GM23338 (cell line): ENCODE results near the gene PCK2. TPM values are rescaled to one million over a fixed set of nuclear protein-coding genes. Genes with fewer than 3 reads are reported as not detected.

ENCODE experiments used
- ATAC-seq: fragments of 200-7000 bp; cut with Tn5 transposase; 3 replicates; pipeline ENCODE4 v1.9.1; 2020
- DNase-seq: peaks from one replicate; pipeline ENCODE4 v3.0.0-alpha.2; 2015; ENCODE audit warnings: low spot score
- H2AFZ ChIP-seq: fragments of 200-600 bp; sonication (generic); 2 replicates; pipeline ENCODE4 v1.8.0; 2016; ENCODE audit warnings: antibody characterized with exemption, mild to moderate bottlenecking, moderate library complexity
- H3F3A ChIP-seq: fragments of 200-600 bp; sonication (generic); replicated peaks from 2 replicates; pipeline ENCODE4 v1.8.0; 2017; ENCODE audit warnings: antibody characterized with exemption, mixed run types, low read depth
- H3K27ac ChIP-seq: fragments of 200-600 bp; sonication (generic); 2 replicates; pipeline ENCODE4 v1.6.1; 2016; ENCODE audit warnings: low read depth
- H3K27me3 ChIP-seq: fragments of 200-600 bp; sonication (generic); 2 replicates; pipeline ENCODE4 v1.8.0; 2016; ENCODE audit warnings: mild to moderate bottlenecking, mixed run types, moderate library complexity; ENCODE audit not compliant: insufficient read depth
- H3K36me3 ChIP-seq: fragments of 200-600 bp; sonication (generic); 2 replicates; pipeline ENCODE4 v1.8.0; 2016; ENCODE audit warnings: mild to moderate bottlenecking; ENCODE audit not compliant: insufficient read depth
- H3K4me1 ChIP-seq: fragments of 200-600 bp; sonication (generic); 2 replicates; pipeline ENCODE4 v1.8.0; 2016; ENCODE audit warnings: mild to moderate bottlenecking, moderate library complexity; ENCODE audit not compliant: insufficient read depth
- H3K4me2 ChIP-seq: fragments of 200-600 bp; sonication (generic); 2 replicates; pipeline ENCODE4 v1.7.1; 2017; ENCODE audit warnings: mixed run types
- H3K4me3 ChIP-seq: fragments of 200-600 bp; sonication (generic); 2 replicates; pipeline ENCODE4 v1.6.1; 2016; ENCODE audit warnings: mixed run types
- H3K79me2 ChIP-seq: fragments of 200-600 bp; sonication (generic); replicated peaks from 2 replicates; pipeline ENCODE4 v1.8.0; 2017; ENCODE audit warnings: mild to moderate bottlenecking; ENCODE audit not compliant: insufficient read depth
- H3K9me2 ChIP-seq: fragments of 200-600 bp; sonication (generic); 2 replicates; pipeline ENCODE4 v1.8.0; 2017; ENCODE audit not compliant: insufficient read depth
- H4K20me1 ChIP-seq: fragments of 200-600 bp; sonication (generic); replicated peaks from 2 replicates; pipeline ENCODE4 v1.8.0; 2017; ENCODE audit warnings: mild to moderate bottlenecking; ENCODE audit not compliant: insufficient read depth
- H3K27ac Mint-ChIP-seq: 2 replicates; pipeline ENCODE4 v1.8.0; 2020; ENCODE audit warnings: inconsistent platforms, mild to moderate bottlenecking, moderate library complexity, mixed read lengths
- H3K27me3 Mint-ChIP-seq: 3 replicates; pipeline ENCODE4 v1.8.0; 2022; ENCODE audit warnings: low read depth, mild to moderate bottlenecking, moderate library complexity, mixed read lengths, inconsistent platforms; ENCODE audit not compliant: insufficient read depth, poor library complexity
- H3K36me3 Mint-ChIP-seq: 3 replicates; pipeline ENCODE4 v1.8.0; 2021; ENCODE audit warnings: low read depth, mild to moderate bottlenecking, inconsistent platforms, moderate library complexity, mixed read lengths
- H3K4me1 Mint-ChIP-seq: 3 replicates; pipeline ENCODE4 v1.8.0; 2020; ENCODE audit warnings: mild to moderate bottlenecking, inconsistent platforms, mixed read lengths
- H3K4me3 Mint-ChIP-seq: 3 replicates; pipeline ENCODE4 v1.8.0; 2021; ENCODE audit warnings: moderate library complexity, mild to moderate bottlenecking, inconsistent platforms, mixed read lengths
- H3K9me3 Mint-ChIP-seq: 3 replicates; pipeline ENCODE4 v1.8.0; 2020; ENCODE audit warnings: moderate library complexity, mild to moderate bottlenecking, inconsistent platforms, mixed read lengths
- CREB1 ChIP-seq: fragments of 250-450 bp; sonication (Bioruptor Pico); IDR thresholded peaks from 2 replicates; pipeline ENCODE4 v1.5.0; 2020; ENCODE audit warnings: low read depth, mild to moderate bottlenecking, moderate library complexity
- EZH2 ChIP-seq: fragments of 200-600 bp; sonication (generic); IDR thresholded peaks from one replicate; pipeline ENCODE4 v1.8.0; 2017; ENCODE audit warnings: antibody characterized with exemption, mild to moderate bottlenecking, low read depth; ENCODE audit not compliant: unreplicated experiment
- EZH2phosphoT487 ChIP-seq: fragments of 200-600 bp; sonication (generic); IDR thresholded peaks from one replicate; pipeline ENCODE4 v1.8.1; 2018; ENCODE audit warnings: antibody characterized with exemption; ENCODE audit not compliant: unreplicated experiment
- JUNB ChIP-seq: IDR thresholded peaks from one replicate; pipeline ENCODE4 v1.6.1; 2016; ENCODE audit warnings: antibody characterized with exemption; ENCODE audit not compliant: unreplicated experiment
- NANOG ChIP-seq: IDR thresholded peaks from 2 replicates; pipeline ENCODE4 v1.6.1; 2016; ENCODE audit warnings: antibody characterized with exemption, borderline replicate concordance
- POLR2AphosphoS5 ChIP-seq: IDR thresholded peaks from 2 replicates; pipeline ENCODE4 v1.6.1; 2016; ENCODE audit warnings: antibody characterized with exemption, low read depth
- STAT1 ChIP-seq: IDR thresholded peaks from one replicate; pipeline ENCODE4 v1.6.1; 2016; ENCODE audit warnings: antibody characterized with exemption; ENCODE audit not compliant: unreplicated experiment
- ZNF114 ChIP-seq: fragments of 250-450 bp; sonication (Bioruptor Pico); IDR thresholded peaks from 2 replicates; pipeline ENCODE4 v1.5.0; 2020; ENCODE audit warnings: mild to moderate bottlenecking, moderate library complexity
- ZNF331 ChIP-seq: fragments of 250-450 bp; sonication (Bioruptor Pico); IDR thresholded peaks from 2 replicates; pipeline ENCODE4 v1.5.0; 2020; ENCODE audit warnings: low read depth, mild to moderate bottlenecking, moderate library complexity
- polyA plus RNA-seq: library from polyadenylated mRNA; unstranded; fragments of >200 nt; fragmentation: Nextera tagmentation; extraction: Ambion mirVana; gene quantifications from 2 replicates; pipeline ENCODE4 v1.2.1, GENCODE V29; 2016
- total RNA-seq: library from RNA; depleted of rRNA; stranded (reverse); fragments of >200 nt; shearing (Covaris generic); gene quantifications from 2 replicates; pipeline ENCODE4 v1.2.3, GENCODE V29; 2014
- TF ChIP-seq, protein P1 (sequence below): IDR thresholded peaks from one replicate; pipeline ENCODE4 v1.6.1; 2018; ENCODE audit warnings: antibody characterized with exemption; ENCODE audit not compliant: unreplicated experiment
- TF ChIP-seq, protein P2 (sequence below): IDR thresholded peaks from 2 replicates; pipeline ENCODE4 v1.6.1; 2016; ENCODE audit warnings: antibody characterized with exemption
- TF ChIP-seq, protein P3 (sequence below), 2 experiments: fragments of 200-600 bp in 1 of 2; sonication (generic) in 1 of 2; conservative IDR thresholded peaks; 2 replicates each; pipeline versions ENCODE4 v1.5.1 to v1.6.1; 2016 to 2017; ENCODE audit warnings: antibody characterized with exemption in 2 of 2, low read depth in 2 of 2, mild to moderate bottlenecking in 2 of 2, moderate library complexity in 1 of 2
- TF ChIP-seq, protein P4 (sequence below): fragments of 250-450 bp; sonication (Bioruptor Pico); IDR thresholded peaks from 2 replicates; pipeline ENCODE4 v1.5.0; 2020; ENCODE audit warnings: mild to moderate bottlenecking, moderate library complexity

The PCK2 gene
- total and polyA plus RNA-seq, 2 experiments from 2014 or later: 53.5 to 103 TPM

DNA sequence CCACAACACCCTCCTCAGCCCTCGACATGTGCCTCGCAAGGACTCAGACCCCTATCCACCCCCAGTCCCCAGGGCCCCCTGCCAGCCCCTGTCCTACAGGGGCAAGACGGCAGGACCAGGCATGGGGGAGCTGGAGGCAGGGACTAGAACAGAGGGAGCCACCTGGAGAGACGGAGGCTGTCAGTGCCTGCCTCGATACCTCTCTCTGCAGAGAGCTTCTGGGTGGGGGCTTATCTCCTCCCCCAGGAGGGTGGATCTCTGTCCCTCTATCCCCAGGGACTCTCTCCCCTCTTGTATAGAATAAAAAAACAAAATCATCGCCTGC is 24.7 kb upstream of the PCK2 start:
- Mint-ChIP-seq H3K27ac (no peak overlapping the region), H3K9me3 (no peaks in the 10 kb centered on the region), H3K4me3 (no peak overlapping the region), H3K36me3 (no peaks in the 10 kb centered on the region), H3K4me1 (0 out of 3 replicates have a peak, but pooled peaks cover 3% of the 10 kb centered on the region), H3K27me3 (peaks cover 7% of the 10 kb centered on the region)
- H3K9me2 ChIP-seq: no peaks in the 10 kb centered on the region
- H3K4me3 ChIP-seq: no peak overlapping the region
- no peaks in the 10 kb centered on the region for H3K36me3 ChIP-seq
- H4K20me1 ChIP-seq: no peaks in the 10 kb centered on the region
- H2AFZ ChIP-seq: no peak overlapping the region
- DNase-seq (no peak), ATAC-seq (no peak)
- no peak for TF ChIP-seq JUNB
- no peak for TF ChIP-seq ZNF331 (CRISPR knock-in tag)
- TF ChIP-seq STAT1: no peak
- no peak for TF ChIP-seq EZH2
- TF ChIP-seq, protein P1, sequence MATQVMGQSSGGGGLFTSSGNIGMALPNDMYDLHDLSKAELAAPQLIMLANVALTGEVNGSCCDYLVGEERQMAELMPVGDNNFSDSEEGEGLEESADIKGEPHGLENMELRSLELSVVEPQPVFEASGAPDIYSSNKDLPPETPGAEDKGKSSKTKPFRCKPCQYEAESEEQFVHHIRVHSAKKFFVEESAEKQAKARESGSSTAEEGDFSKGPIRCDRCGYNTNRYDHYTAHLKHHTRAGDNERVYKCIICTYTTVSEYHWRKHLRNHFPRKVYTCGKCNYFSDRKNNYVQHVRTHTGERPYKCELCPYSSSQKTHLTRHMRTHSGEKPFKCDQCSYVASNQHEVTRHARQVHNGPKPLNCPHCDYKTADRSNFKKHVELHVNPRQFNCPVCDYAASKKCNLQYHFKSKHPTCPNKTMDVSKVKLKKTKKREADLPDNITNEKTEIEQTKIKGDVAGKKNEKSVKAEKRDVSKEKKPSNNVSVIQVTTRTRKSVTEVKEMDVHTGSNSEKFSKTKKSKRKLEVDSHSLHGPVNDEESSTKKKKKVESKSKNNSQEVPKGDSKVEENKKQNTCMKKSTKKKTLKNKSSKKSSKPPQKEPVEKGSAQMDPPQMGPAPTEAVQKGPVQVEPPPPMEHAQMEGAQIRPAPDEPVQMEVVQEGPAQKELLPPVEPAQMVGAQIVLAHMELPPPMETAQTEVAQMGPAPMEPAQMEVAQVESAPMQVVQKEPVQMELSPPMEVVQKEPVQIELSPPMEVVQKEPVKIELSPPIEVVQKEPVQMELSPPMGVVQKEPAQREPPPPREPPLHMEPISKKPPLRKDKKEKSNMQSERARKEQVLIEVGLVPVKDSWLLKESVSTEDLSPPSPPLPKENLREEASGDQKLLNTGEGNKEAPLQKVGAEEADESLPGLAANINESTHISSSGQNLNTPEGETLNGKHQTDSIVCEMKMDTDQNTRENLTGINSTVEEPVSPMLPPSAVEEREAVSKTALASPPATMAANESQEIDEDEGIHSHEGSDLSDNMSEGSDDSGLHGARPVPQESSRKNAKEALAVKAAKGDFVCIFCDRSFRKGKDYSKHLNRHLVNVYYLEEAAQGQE: no peak
- no peak for TF ChIP-seq POLR2AphosphoS5
- no peak for TF ChIP-seq CREB1 (CRISPR knock-in tag)
- TF ChIP-seq ZNF114 (CRISPR knock-in tag): no peak
- TF ChIP-seq NANOG: no peak
- TF ChIP-seq, protein P2, sequence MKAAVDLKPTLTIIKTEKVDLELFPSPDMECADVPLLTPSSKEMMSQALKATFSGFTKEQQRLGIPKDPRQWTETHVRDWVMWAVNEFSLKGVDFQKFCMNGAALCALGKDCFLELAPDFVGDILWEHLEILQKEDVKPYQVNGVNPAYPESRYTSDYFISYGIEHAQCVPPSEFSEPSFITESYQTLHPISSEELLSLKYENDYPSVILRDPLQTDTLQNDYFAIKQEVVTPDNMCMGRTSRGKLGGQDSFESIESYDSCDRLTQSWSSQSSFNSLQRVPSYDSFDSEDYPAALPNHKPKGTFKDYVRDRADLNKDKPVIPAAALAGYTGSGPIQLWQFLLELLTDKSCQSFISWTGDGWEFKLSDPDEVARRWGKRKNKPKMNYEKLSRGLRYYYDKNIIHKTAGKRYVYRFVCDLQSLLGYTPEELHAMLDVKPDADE: no peak
- TF ChIP-seq, protein P3, sequence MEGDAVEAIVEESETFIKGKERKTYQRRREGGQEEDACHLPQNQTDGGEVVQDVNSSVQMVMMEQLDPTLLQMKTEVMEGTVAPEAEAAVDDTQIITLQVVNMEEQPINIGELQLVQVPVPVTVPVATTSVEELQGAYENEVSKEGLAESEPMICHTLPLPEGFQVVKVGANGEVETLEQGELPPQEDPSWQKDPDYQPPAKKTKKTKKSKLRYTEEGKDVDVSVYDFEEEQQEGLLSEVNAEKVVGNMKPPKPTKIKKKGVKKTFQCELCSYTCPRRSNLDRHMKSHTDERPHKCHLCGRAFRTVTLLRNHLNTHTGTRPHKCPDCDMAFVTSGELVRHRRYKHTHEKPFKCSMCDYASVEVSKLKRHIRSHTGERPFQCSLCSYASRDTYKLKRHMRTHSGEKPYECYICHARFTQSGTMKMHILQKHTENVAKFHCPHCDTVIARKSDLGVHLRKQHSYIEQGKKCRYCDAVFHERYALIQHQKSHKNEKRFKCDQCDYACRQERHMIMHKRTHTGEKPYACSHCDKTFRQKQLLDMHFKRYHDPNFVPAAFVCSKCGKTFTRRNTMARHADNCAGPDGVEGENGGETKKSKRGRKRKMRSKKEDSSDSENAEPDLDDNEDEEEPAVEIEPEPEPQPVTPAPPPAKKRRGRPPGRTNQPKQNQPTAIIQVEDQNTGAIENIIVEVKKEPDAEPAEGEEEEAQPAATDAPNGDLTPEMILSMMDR (conservative IDR thresholded peaks at IDR 0.05; ENCODE audit: low read depth in 2 of 2): no peak
- no peak for TF ChIP-seq EZH2phosphoT487
- TF ChIP-seq, protein P4, sequence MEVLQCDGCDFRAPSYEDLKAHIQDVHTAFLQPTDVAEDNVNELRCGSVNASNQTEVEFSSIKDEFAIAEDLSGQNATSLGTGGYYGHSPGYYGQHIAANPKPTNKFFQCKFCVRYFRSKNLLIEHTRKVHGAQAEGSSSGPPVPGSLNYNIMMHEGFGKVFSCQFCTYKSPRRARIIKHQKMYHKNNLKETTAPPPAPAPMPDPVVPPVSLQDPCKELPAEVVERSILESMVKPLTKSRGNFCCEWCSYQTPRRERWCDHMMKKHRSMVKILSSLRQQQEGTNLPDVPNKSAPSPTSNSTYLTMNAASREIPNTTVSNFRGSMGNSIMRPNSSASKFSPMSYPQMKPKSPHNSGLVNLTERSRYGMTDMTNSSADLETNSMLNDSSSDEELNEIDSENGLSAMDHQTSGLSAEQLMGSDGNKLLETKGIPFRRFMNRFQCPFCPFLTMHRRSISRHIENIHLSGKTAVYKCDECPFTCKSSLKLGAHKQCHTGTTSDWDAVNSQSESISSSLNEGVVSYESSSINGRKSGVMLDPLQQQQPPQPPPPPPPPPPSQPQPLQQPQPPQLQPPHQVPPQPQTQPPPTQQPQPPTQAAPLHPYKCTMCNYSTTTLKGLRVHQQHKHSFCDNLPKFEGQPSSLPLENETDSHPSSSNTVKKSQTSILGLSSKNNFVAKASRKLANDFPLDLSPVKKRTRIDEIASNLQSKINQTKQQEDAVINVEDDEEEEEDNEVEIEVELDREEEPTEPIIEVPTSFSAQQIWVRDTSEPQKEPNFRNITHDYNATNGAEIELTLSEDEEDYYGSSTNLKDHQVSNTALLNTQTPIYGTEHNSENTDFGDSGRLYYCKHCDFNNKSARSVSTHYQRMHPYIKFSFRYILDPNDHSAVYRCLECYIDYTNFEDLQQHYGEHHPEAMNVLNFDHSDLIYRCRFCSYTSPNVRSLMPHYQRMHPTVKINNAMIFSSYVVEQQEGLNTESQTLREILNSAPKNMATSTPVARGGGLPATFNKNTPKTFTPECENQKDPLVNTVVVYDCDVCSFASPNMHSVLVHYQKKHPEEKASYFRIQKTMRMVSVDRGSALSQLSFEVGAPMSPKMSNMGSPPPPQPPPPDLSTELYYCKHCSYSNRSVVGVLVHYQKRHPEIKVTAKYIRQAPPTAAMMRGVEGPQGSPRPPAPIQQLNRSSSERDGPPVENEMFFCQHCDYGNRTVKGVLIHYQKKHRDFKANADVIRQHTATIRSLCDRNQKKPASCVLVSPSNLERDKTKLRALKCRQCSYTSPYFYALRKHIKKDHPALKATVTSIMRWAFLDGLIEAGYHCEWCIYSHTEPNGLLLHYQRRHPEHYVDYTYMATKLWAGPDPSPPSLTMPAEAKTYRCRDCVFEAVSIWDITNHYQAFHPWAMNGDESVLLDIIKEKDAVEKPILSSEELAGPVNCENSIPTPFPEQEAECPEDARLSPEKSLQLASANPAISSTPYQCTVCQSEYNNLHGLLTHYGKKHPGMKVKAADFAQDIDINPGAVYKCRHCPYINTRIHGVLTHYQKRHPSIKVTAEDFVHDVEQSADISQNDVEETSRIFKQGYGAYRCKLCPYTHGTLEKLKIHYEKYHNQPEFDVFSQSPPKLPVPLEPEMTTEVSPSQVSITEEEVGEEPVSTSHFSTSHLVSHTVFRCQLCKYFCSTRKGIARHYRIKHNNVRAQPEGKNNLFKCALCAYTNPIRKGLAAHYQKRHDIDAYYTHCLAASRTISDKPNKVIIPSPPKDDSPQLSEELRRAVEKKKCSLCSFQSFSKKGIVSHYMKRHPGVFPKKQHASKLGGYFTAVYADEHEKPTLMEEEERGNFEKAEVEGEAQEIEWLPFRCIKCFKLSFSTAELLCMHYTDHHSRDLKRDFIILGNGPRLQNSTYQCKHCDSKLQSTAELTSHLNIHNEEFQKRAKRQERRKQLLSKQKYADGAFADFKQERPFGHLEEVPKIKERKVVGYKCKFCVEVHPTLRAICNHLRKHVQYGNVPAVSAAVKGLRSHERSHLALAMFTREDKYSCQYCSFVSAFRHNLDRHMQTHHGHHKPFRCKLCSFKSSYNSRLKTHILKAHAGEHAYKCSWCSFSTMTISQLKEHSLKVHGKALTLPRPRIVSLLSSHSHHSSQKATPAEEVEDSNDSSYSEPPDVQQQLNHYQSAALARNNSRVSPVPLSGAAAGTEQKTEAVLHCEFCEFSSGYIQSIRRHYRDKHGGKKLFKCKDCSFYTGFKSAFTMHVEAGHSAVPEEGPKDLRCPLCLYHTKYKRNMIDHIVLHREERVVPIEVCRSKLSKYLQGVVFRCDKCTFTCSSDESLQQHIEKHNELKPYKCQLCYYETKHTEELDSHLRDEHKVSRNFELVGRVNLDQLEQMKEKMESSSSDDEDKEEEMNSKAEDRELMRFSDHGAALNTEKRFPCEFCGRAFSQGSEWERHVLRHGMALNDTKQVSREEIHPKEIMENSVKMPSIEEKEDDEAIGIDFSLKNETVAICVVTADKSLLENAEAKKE: no peak
- H3K4me2 ChIP-seq: no peak overlapping the region
- no peaks in the 10 kb centered on the region for H3K27me3 ChIP-seq
- H3K79me2 ChIP-seq: no peaks in the 10 kb centered on the region
- H3K4me1 ChIP-seq: no peaks in the 10 kb centered on the region
- no peak overlapping the region for H3K27ac ChIP-seq
- no peaks in the 10 kb centered on the region for H3F3A ChIP-seq
